DMS114 treated with DMSO at 0.1 percent for 48 hours (cell line): Measurements from ENCODE around the gene TRMT10B.
"Not testable (repeated sequence)": the region's sequence is repeated elsewhere in the genome, so short reads cannot be mapped to it uniquely, and the experiment has no call there.

Experiments used
- DNase-seq: peaks from one replicate; lab custom pipeline; 2025; ENCODE audit not compliant: unreplicated experiment; lab: John Stamatoyannopoulos, UW

TRMT10B gene

DNA sequence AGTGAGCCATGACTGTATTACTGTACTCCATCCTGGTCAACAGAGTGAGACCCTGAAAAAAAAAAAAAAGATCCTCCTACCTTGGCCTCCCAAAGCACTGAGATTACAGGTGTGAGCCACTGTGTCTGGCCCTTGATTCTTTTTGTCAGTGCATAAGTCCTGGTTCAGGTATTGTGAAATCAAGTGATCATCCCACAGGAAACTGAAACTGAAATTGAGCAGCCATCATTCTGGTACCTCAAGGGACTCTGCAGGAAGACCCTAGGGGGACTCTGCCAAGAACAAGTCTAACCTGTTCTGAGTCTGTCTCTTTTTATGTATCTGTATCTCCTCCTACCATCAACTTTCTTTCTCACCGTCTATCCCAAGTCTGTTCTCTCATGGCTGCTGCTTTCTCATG is 45.1 kb downstream of the TRMT10B start:
- no peak for DNase-seq

DNA sequence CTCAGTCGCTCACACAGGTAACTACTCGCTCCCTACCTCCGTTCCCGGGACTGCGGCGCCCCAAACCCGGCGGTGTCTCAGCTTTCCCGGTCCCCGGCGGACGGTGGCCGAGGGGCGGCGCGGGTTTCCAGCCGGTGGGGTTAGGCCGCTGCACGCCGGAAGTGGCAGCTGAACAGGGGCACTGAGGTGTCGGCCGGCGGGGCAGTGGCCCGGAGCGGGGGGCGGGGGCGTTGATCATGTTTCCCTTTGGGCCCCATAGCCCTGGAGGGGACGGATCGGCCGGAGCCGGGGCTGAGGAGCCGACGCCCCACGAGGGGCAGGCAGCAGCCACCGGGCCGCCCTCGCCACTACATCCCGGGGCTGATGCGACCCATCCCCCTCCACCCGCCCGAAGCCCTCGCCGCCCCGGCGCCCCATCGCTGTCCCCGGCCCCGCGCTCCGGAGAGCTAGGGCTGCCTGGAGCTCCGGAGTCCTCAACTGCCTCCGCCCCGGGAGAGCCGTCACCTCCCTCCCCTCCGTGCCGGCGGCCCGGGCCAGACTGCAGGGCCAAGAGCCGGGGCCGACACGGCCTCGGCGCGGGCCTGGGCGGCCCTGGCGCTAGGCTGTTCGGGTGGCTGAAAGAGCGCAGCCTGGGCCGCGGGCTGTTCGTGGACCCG is 47.2 kb downstream of the TRMT10B start, which contains the start of gene DCAF10:
DCAF10 (plus strand) TSS at position 167 of the 656 bp plus-strand sequence; CDS start at position 237, 70 bp downstream.
- DNase-seq, result peak; percentile 44

DNA sequence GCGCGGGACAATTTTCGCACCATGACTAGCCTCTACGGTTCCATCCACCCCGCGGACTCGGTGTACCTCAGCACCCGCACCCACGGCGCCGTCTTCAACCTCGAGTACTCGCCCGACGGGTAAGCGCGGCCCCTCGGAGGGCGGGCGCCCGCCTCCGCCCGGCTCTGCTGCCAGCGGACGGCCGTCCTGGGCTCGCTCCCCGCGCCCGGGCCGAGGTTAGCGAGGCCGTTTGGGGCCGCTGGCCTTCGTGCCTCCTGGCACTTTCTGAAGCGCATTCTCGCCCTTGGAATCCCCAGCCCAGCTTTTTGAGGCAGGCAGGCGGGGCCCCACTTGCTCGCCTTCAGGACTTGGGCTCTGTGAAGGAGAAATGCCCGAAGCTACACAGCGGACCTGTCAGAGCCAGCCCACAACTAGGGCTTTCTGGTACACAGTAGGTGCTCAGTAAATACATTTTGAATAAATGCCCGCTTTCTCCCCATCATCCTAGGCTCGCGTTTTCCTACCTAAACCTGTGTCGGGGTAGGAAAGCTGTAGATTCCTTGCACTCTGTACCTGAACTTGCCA is 47.8 kb downstream of the TRMT10B start:
- DNase-seq, result no peak

DNA sequence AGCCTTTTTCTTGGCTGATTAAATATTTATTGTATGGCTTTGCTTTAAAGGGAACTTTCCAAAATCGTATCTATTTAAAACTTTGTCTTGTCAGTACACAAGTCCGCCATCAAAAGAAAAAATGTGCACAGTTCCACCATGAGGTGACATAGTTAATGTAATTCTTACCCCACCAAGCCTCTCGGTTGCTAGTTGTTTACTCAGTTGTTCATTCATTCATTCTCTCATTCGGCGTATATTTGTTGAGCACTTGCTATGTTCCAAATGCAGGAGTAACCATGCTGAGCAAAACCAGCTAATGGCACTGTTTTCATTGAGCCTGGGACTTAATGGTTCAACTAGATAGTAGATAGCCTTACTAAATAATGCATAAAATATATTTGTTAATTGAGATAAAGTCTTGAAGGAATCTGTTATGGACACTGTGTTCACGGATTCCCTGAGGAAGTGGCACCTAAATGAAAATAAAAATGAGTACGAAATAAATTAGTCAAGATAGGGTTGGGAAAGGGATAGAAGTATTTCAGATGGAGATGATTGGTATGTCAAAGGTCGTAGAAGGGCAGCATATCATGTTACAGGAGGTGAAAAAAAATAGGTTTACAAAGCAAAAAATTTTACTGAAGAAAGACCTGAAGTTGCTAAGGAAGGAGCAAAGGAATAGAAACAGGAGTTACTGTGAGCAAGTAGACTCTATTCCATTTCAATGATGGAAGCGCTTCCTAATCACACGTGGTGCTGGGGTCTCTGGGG is 48.5 kb downstream of the TRMT10B start:
- no peak for DNase-seq

DNA sequence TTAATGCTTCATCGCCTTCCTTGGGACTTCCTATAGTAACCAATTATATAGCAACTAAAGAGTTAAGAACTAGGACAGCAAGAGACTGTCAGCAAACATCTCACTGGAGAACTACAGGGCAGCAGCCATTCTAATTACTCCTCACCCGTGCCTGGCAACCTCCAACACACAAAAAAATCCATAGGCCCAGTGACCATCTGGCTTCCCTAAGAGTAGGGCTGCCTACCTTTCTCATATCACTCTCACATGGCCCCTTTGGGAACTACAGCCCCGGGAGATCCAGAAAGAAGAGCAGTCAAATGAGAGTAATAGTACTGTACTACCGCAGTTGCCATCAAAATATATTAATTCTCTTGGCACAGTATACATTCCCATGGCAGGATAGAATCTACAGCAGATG is 52.7 kb downstream of the TRMT10B start:
- DNase-seq, result peak; percentile 2

DNA sequence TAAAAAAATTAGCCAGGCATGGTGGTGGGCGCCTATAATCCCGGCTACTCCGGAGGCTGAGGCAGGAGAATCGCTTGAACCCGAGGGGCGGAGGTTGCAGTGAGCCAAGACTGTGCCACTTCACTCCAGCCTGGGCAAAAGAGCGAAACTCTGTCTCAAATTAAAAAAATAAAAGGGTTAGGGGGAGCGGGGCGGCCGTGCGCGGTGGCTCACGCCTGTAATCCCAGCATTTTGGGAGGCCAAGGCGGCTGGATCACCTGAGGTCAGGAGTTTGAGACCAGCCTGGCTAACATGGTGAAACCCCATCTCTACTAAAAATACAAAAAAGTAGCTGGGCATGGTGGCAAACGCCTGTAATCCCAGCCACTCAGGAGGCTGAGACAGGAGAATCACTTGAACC is 56.1 kb downstream of the TRMT10B start:
- DNase-seq, result not testable (repeated sequence)

DNA sequence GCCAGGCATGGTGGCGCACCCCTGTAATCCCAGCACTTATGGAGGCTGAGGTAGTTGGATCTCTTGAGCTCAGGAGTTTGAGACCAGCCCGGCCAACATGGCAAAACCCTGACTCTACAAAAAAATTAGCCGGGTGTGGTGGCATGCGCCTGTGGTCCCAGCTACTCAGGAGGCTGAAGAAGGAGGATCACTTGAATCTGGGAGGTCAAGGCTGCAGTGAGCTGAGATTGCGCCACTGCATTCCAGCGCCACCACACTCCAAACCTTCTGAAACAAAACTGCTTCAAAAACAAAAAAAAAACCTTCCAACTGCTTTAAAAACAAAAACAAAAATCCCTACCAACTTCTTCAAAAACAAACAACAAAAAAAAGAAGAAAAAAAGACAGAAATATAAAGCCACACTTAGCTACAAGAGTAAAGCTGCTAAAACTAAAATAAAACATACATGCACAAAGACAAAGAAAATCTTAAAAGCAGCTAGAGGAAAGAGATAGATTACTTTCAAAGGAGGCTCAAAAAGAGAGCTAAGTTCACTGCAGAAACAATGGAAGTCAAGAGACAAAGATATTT is 58.4 kb downstream of the TRMT10B start:
- no peak for DNase-seq

DNA sequence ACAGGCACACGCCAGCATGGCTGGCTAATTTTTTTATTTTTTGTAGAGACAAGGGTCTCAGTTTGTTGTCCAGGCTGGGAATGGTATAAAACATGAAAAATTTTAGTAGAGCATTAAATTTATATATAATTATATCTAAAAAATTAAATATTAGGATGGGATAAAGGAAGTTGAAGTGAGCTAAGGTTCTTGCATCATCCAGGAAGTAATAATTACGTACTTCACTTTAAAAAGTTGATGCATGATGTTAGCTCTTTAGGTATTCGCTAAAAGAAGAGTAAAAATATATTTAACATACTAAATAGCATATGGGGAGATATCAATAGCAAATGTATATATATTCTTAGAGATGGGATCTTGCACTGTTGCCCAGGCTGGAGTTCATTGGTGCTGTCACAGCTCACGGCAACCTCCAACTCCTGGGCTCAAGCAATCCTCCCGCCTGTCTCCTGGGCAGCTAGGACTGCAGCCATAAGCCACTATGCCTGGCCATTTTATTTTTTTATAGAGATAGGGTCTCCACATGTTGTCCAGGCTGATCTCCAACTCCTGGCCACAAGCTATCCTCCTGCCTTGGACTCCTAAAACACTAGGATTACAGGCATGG is 59.3 kb downstream of the TRMT10B start:
- DNase-seq, result no peak

DNA sequence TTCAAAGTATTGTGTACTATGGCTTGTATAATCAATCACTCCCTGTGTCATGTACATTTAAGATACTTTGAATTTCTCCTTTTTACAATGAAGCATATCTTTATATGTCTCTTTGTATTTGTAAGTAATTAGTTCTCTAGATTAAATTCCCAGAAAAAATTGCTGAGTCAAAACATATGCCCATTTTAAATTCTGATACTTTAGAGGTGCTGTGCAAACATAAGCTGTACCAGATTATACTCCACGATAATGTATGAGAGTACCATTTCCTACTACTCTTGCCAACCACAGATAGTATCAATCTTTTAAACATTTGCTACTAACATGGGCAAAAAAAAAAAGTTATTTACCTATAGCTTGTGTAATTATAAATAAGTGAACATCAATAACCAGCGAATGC is 65.2 kb downstream of the TRMT10B start:
- DNase-seq, result no peak

DNA sequence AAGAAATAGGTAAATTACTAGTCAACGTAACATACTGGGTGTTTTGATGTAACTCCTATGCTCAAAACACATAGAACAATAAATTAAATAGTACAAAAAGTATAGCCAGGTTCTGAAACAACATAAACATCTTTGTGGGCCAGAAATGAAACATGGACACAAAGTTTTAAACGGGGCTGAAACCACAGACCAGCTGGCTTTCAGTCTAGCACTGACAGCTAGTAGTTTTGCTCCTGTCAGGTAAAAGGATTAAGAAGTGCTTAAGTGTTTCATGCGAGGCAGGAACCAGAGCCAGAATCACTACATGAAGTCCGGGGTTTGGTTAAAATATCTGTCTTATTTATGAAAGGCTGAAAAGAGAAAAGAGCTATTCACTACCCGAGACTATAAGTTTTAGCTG is 66.5 kb downstream of the TRMT10B start:
- no peak for DNase-seq

DNA sequence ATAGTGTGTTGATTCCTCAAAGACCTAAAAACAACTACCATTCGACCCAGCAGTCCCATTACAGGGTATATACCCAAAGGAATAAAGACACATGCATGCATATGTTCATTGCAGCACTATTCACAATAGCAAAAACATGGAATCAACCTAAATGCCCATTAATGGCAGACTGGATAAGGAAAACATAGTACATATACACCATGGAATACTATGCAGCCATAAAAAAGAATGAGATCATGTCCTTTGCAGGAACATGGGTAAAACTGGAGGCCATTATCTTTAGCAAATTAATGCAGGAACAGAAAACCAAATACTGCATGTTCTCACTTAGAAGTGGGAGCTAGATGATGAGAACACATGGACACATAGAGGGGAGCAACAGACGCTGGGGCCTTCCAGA is 71.6 kb downstream of the TRMT10B start:
- DNase-seq, result not testable (repeated sequence)

DNA sequence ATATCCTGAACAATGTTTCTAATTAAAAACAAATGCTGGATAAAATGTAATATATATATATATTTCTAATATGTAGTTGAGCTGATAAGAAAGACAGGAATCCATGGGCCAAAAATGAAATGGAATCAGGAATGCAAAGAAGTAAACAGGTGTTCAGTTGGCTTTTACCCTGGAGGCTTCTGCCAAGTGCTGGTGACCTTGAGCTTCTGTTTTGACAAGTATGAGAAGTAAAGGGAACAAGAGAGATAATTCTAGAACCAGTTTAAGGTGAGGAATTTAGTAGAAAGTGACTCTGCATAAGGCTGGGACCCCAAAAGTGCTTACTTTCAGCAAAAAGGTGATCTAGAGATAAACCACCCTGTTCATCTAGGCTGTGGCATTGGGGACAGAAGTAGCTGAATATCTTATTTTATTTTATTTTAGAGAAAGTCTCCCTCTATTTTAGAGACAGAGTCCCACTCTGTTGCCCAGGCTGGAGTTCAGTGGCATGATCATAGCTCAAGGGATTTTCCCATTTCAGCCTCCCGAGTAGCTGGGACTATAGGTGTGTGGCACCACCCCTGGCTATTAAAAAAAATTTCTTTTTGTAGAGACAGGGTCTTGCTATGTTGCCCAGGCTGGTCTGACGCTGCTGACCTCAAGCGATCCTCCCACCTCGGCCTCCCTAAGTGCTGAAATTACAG is 74.0 kb downstream of the TRMT10B start:
- no peak for DNase-seq
